SK-N-SH (cell line): Measurements from ENCODE around the gene S100Z. TPM values are rescaled to one million over a fixed set of nuclear protein-coding genes. Genes with fewer than 3 reads are reported as not detected.

ENCODE experiments used
- CTCF ChIA-PET: fragments of 300-600, 350-600 bp; formaldehyde crosslinking; extraction: SDS; loops from one replicate; lab custom pipeline; 2021; lab: Yijun Ruan, JAX
- POLR2A ChIA-PET: fragments of 350-600 bp; sonication (Branson Sonifier 250); formaldehyde crosslinking; extraction: SDS; loops from one replicate; lab custom pipeline; 2020; ENCODE audit warnings: antibody characterized with exemption, inconsistent platforms; lab: Yijun Ruan, JAX
- DNase-seq: peaks from one replicate; pipeline ENCODE4 v3.0.0; 2012
- H2AFZ ChIP-seq: fragments of 200-600 bp; sonication (generic); 2 replicates; pipeline ENCODE4 v1.8.1; 2016; ENCODE audit warnings: antibody characterized with exemption, mild to moderate bottlenecking, low read depth
- H3F3A ChIP-seq: fragments of 200-600 bp; sonication (generic); replicated peaks from 2 replicates; pipeline ENCODE3; 2016; ENCODE audit warnings: antibody characterized with exemption, mild to moderate bottlenecking; ENCODE audit not compliant: insufficient read depth
- H3K27ac ChIP-seq, 2 experiments: fragments of 200-500 bp in 1 of 2; fragments of 200-600 bp in 1 of 2; sonication (Bioruptor generic) in 1 of 2; sonication (generic), shearing (Covaris generic) in 1 of 2; 2 replicates each; pipeline versions ENCODE4 v1.5.1 to v1.6.1; 2014 to 2016; ENCODE audit warnings: low read depth in 2 of 2, inconsistent platforms in 1 of 2, low read length in 1 of 2, mild to moderate bottlenecking in 1 of 2, mixed read lengths in 1 of 2
- H3K27me3 ChIP-seq: fragments of 200-600 bp; sonication (generic), shearing (Covaris generic); 2 replicates; pipeline ENCODE4 v1.6.1; 2016; ENCODE audit warnings: mixed run types; ENCODE audit not compliant: insufficient read depth
- H3K36me3 ChIP-seq, 2 experiments: fragments of 200-500 bp in 1 of 2; fragments of 200-600 bp in 1 of 2; sonication (Bioruptor generic) in 1 of 2; sonication (generic) in 1 of 2; replicated peaks in 1 of 2; 2 replicates each; pipeline versions ENCODE3 to v1.5.1; 2014 to 2016; ENCODE audit warnings: low read length in 1 of 2, mild to moderate bottlenecking in 1 of 2; ENCODE audit not compliant: insufficient read depth in 2 of 2, control insufficient read depth in 1 of 2
- H3K4me1 ChIP-seq, 2 experiments: fragments of 200-500 bp in 1 of 2; fragments of 200-600 bp in 1 of 2; sonication (Bioruptor generic) in 1 of 2; sonication (generic), shearing (Covaris generic) in 1 of 2; 2 replicates each; pipeline versions ENCODE4 v1.5.1 to v1.6.1; 2014 to 2016; ENCODE audit warnings: low read depth in 1 of 2, low read length in 1 of 2, mixed run types in 1 of 2; ENCODE audit not compliant: insufficient read depth in 2 of 2, control insufficient read depth in 1 of 2
- H3K4me2 ChIP-seq: fragments of 200-600 bp; sonication (generic), shearing (Covaris generic); 2 replicates; pipeline ENCODE4 v1.6.1; 2017; ENCODE audit warnings: mixed run types
- H3K4me3 ChIP-seq, 2 experiments: fragments of 200-500 bp in 1 of 2; fragments of 200-600 bp in 1 of 2; sonication (Bioruptor generic) in 1 of 2; sonication (generic), shearing (Covaris generic) in 1 of 2; 2 replicates each; pipeline versions ENCODE4 v1.5.1 to v1.8.1; 2014 to 2016; ENCODE audit warnings: low read depth in 2 of 2, inconsistent platforms in 1 of 2, low read length in 1 of 2, mild to moderate bottlenecking in 1 of 2, mixed read lengths in 1 of 2, moderate library complexity in 1 of 2
- H3K79me2 ChIP-seq: fragments of 200-600 bp; sonication (generic); 2 replicates; pipeline ENCODE4 v1.8.1; 2017; ENCODE audit warnings: mild to moderate bottlenecking; ENCODE audit not compliant: insufficient read depth
- H3K9ac ChIP-seq: fragments of 200-600 bp; sonication (generic); 2 replicates; pipeline ENCODE4 v1.6.1; 2017; ENCODE audit warnings: mixed run types
- H3K9me2 ChIP-seq: fragments of 200-600 bp; sonication (generic); 2 replicates; pipeline ENCODE4 v1.6.1; 2017; ENCODE audit warnings: mixed run types
- H3K9me3 ChIP-seq: fragments of 200-600 bp; sonication (generic); 2 replicates; pipeline ENCODE4 v1.6.1; 2017; ENCODE audit warnings: mixed run types, mild to moderate bottlenecking, moderate library complexity
- H4K20me1 ChIP-seq: fragments of 200-600 bp; sonication (generic); 2 replicates; pipeline ENCODE4 v1.6.1; 2017; ENCODE audit warnings: mild to moderate bottlenecking, mixed run types; ENCODE audit not compliant: insufficient read depth
- CHD2 ChIP-seq: fragments of 150-350 bp; IDR thresholded peaks from 2 replicates; pipeline ENCODE4 v1.6.1; 2018; ENCODE audit warnings: low read length; ENCODE audit not compliant: partially characterized antibody
- EP300 ChIP-seq, 2 experiments: IDR thresholded peaks; 2 replicates each; pipeline versions ENCODE4 v1.4.0 to v1.6.1; 2012; ENCODE audit warnings: borderline replicate concordance in 1 of 2, low read depth in 1 of 2, low read length in 1 of 2
- FOSL2 ChIP-seq: IDR thresholded peaks from 2 replicates; pipeline ENCODE4 v1.4.0; 2012; ENCODE audit warnings: low read depth, mild to moderate bottlenecking, moderate library complexity, borderline replicate concordance
- FOXJ3 ChIP-seq: sonication (generic); formaldehyde crosslinking; IDR thresholded peaks from 2 replicates; pipeline ENCODE4 v1.5.1; 2020; ENCODE audit warnings: mild to moderate bottlenecking, missing genetic modification reagents
- GABPA ChIP-seq: IDR thresholded peaks from 2 replicates; pipeline ENCODE4 v1.4.0; 2012; ENCODE audit warnings: low read depth, mild to moderate bottlenecking
- JUND ChIP-seq: IDR thresholded peaks from 2 replicates; pipeline ENCODE4 v1.4.0; 2012
- MEF2A ChIP-seq: IDR thresholded peaks from 2 replicates; pipeline ENCODE4 v1.4.0; 2012; ENCODE audit warnings: low read depth, borderline replicate concordance
- NFIC ChIP-seq: IDR thresholded peaks from 2 replicates; pipeline ENCODE4 v1.4.0; 2012; ENCODE audit warnings: borderline replicate concordance
- NRF1 ChIP-seq: IDR thresholded peaks from 2 replicates; pipeline ENCODE4 v1.6.1; 2012; ENCODE audit warnings: low read depth, mild to moderate bottlenecking, low read length
- PBX3 ChIP-seq: IDR thresholded peaks from 2 replicates; pipeline ENCODE4; 2012
- POLR2AphosphoS5 ChIP-seq: IDR thresholded peaks from 2 replicates; pipeline ENCODE4 v1.6.1; 2012; ENCODE audit warnings: low read depth, low read length
- RAD21 ChIP-seq: IDR thresholded peaks from 2 replicates; pipeline ENCODE4 v1.6.1; 2012; ENCODE audit warnings: mild to moderate bottlenecking, low read length
- RCOR1 ChIP-seq: fragments of 150-350 bp; IDR thresholded peaks from 2 replicates; pipeline ENCODE4 v1.6.1; 2017; ENCODE audit warnings: antibody characterized with exemption, low read length
- REST ChIP-seq: IDR thresholded peaks from 2 replicates; pipeline ENCODE4 v1.6.1; 2012; ENCODE audit warnings: mild to moderate bottlenecking, low read depth, low read length, moderate library complexity
- RFX5 ChIP-seq: IDR thresholded peaks from 2 replicates; pipeline ENCODE4 v1.6.1; 2012; ENCODE audit warnings: mild to moderate bottlenecking, improper control_type of control experiment, low read length
- TAF1 ChIP-seq: IDR thresholded peaks from 2 replicates; pipeline ENCODE4 v1.6.1; 2012; ENCODE audit warnings: low read depth, mild to moderate bottlenecking, low read length, moderate library complexity, borderline replicate concordance
- TCF12 ChIP-seq: IDR thresholded peaks from 2 replicates; pipeline ENCODE4 v1.4.0; 2012
- TEAD4 ChIP-seq: IDR thresholded peaks from 2 replicates; pipeline ENCODE4 v1.4.0; 2012; ENCODE audit warnings: mild to moderate bottlenecking, borderline replicate concordance; ENCODE audit not compliant: insufficient read depth
- USF2 ChIP-seq: fragments of 150-350 bp; IDR thresholded peaks from 2 replicates; pipeline ENCODE4 v1.6.1; 2017; ENCODE audit warnings: antibody characterized with exemption, low read length, low read depth, borderline replicate concordance
- WGBS: methylation state at CpG from one replicate; pipeline ENCODE4 v1.1.6; 2017; ENCODE audit warnings: low lambda C conversion rate; 5-methylcytosine and 5-hydroxymethylcytosine counted together
- polyA plus RNA-seq, 3 experiments: library from polyadenylated mRNA; depleted of rRNA; stranded (reverse); fragments of >200 nt; gene quantifications; 2 replicates each; pipeline ENCODE4 v1.2.3, GENCODE V29; 2012
- TF ChIP-seq, protein P1 (sequence below): fragments of 150-350 bp; IDR thresholded peaks from 2 replicates; pipeline ENCODE4 v1.6.1; 2016; ENCODE audit warnings: mild to moderate bottlenecking, low read depth, low read length
- TF ChIP-seq, protein P2 (sequence below): IDR thresholded peaks from 2 replicates; pipeline ENCODE4 v1.4.0; 2012; ENCODE audit warnings: low read depth, borderline replicate concordance

The S100Z gene
- polyA plus RNA-seq, 1 of the 3 experiments (the other 2 are of a cell fraction), result not detected

DNA sequence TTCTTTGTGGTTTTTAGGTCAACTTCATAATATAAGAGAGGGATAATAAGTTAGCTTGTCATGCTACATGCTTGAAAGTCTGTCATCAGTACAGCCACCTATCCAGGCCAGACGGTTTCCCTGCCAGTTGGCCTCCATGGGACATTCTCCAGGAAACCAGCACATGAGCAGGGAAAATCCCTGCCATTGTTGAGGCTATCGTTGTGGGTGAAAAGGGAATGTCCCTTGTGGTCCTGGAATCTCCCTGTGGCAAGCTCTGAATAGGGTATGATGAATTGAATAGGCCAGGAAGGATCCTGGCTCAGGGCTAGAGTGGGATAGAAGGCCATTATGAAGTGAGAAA lies 18.7 kb upstream of the S100Z start:
- TF ChIP-seq NFIC, result peak; percentile 43; the same call in 1 of the 2 replicates
- TF ChIP-seq USF2, result no peak
- TF ChIP-seq POLR2AphosphoS5, result peak; percentile 36; the same call in 1 of the 2 replicates
- TF ChIP-seq RCOR1, result no peak
- 0 out of 2 replicates have a peak, but pooled peaks have one; percentile 6 for TF ChIP-seq FOSL2
- no peak for TF ChIP-seq FOXJ3
- no peak for TF ChIP-seq TAF1
- peak; percentile 80 for TF ChIP-seq TCF12
- peak in 1 of 2 experiments; percentile 60; a peak in 2 of 4 replicates for TF ChIP-seq EP300 (IDR thresholded peaks at IDR 0.05; ENCODE audit: borderline replicate concordance in 1 of 2, low read depth in 1 of 2, low read length in 1 of 2)
- no peak for TF ChIP-seq MEF2A
- no peak for TF ChIP-seq TEAD4
- TF ChIP-seq REST, result peak; percentile 44; the same call in 1 of the 2 replicates
- TF ChIP-seq CHD2, result no peak
- no peak for TF ChIP-seq RFX5
- TF ChIP-seq, protein P1, sequence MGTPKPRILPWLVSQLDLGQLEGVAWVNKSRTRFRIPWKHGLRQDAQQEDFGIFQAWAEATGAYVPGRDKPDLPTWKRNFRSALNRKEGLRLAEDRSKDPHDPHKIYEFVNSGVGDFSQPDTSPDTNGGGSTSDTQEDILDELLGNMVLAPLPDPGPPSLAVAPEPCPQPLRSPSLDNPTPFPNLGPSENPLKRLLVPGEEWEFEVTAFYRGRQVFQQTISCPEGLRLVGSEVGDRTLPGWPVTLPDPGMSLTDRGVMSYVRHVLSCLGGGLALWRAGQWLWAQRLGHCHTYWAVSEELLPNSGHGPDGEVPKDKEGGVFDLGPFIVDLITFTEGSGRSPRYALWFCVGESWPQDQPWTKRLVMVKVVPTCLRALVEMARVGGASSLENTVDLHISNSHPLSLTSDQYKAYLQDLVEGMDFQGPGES, result no peak
- TF ChIP-seq JUND, result no peak
- TF ChIP-seq NRF1, result no peak
- no peak for TF ChIP-seq RAD21
- TF ChIP-seq, protein P2, sequence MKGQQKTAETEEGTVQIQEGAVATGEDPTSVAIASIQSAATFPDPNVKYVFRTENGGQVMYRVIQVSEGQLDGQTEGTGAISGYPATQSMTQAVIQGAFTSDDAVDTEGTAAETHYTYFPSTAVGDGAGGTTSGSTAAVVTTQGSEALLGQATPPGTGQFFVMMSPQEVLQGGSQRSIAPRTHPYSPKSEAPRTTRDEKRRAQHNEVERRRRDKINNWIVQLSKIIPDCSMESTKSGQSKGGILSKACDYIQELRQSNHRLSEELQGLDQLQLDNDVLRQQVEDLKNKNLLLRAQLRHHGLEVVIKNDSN, result no peak
- no peak for TF ChIP-seq GABPA
- peak; percentile 86 for TF ChIP-seq PBX3
- Histone ChIP-seq H3K9me3 (no peaks in the 10 kb centered on the region), H3K9me2 (no peaks in the 10 kb centered on the region), H3K79me2 (peaks cover 6% of the 10 kb centered on the region), H3K4me2 (no peak overlapping the region), H3K36me3 (peaks cover 0 to 22% of the 10 kb centered on the region in 2 experiments), H3K4me3 (no peak overlapping the region), H3F3A (peaks cover 18% of the 10 kb centered on the region), H4K20me1 (no peaks in the 10 kb centered on the region), H2AFZ (no peak overlapping the region), H3K9ac (no peak overlapping the region), H3K4me1 (peaks cover 0 to 4% of the 10 kb centered on the region in 2 experiments; a peak in 1 of 4 replicates), H3K27ac (peak overlapping the region in 1 of 2 experiments; percentile 35; a peak in 1 of 4 replicates), H3K27me3 (no peaks in the 10 kb centered on the region)
- ChIA-PET CTCF (no interaction called here), POLR2A (no interaction called here)
- no peak for DNase-seq
- WGBS, result 19% methylated on average over 2 of the region's 2 CpGs
